Measurements from ENCODE around the gene GPR108. TPM values are rescaled to one million over a fixed set of nuclear protein-coding genes. Genes with fewer than 3 reads are reported as not detected.

Gene GPR108
- total RNA-seq, 1 donor from 2014 or later, result 36.8 TPM

GRCh38 chr19:6737873-6738786, 750 bp upstream of the GPR108 start:
- DNase-seq (ENCODE audit: low spot score), result peak; percentile 90

DNA sequence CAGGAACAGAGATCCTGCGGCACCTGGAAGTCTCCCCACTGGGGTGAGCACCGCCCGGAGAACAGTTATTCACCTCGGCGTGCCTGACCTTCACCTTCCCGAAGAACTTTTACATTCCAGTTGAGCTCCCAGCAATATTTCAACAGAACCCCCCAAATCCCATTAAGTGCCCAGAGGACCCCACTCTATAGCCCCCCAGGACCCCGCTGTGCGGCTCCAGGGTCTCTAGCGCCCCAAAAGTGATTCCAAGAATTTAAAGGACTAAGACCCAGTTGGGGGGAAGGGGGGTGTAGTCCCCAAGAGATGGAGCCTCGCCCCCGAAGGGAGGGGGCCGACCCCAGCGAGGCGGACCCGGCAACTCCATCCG, 480 bp downstream of the GPR108 start:
- no peak for DNase-seq (ENCODE audit: low spot score)

DNA sequence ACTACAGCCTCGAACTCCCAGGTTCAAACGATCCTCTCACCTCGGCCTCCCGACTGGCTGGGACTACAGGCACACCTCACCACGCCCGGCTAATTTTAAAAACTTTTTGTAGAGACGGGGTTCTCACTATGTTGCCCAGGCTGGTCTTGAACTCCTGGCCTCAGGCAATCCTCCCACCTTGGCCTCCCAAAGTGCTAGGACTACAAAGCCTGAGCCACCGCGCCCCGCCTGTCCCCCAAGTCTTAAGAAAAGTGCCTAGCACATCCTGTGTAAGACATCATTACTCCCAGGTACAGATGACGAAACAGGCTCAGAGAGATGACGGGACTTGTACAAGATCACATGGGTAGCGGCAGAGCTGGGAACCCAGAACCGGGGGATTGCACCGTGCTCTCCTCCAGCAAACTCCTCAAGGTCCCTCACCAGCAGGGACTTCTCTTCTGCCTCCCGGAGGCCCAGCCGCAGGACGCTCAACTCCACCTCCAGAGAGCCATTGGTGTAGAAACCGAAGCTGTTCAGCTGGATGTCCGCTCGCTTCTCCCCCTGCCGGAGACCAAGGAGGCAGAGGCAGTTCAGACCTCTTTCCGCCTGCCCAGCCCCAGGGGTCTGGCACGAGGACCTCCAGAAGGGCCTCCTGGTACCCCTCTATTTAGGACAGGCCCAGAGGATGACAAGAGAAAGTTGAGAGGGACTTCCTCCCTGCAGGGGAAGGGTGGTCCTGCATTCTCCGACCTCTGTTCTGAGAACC, 1.0 kb downstream of the GPR108 start:
- peak; percentile 93 for DNase-seq (ENCODE audit: low spot score)

- no peak for DNase-seq (ENCODE audit: low spot score)
Observed at GRCh38 chr19:6735181-6735911, 2.0 kb downstream of the GPR108 start.

DNA sequence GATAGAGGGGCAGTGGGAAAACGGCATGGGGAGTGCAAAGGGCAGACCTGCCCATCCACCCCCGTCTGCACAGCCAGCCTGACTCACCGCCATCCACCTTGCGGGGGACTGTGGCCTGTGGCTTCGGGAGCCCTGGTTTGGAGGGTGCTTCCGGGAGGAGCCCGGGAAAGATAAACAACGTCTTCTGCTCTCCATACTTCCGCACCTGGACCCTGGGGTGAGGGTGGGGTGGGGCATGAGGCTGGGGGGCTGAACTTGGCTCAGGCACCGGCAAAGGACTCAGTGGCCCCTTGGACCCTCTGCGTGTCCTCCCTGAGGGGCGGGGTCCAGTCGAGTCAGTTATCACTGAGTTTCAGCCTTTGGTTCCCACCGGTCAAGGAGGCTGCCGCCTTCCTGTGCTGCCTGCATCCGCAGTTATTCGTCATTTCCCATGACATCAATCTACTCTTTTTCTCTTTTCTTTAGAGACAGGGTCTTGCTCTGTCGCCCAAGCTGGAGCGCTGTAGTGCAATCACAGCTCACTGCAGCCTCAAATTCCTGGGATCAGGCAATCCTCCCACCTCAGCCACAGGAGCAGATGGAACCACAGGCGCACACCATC, 3.2 kb downstream of the GPR108 start:
- DNase-seq (ENCODE audit: low spot score), result no peak

GRCh38 chr19:6733338-6734095, 3.9 kb downstream of the GPR108 start:
- no peak for DNase-seq (ENCODE audit: low spot score)

- no peak for DNase-seq (ENCODE audit: low spot score)
Observed at GRCh38 chr19:6732803-6733337, 4.5 kb downstream of the GPR108 start.

DNA sequence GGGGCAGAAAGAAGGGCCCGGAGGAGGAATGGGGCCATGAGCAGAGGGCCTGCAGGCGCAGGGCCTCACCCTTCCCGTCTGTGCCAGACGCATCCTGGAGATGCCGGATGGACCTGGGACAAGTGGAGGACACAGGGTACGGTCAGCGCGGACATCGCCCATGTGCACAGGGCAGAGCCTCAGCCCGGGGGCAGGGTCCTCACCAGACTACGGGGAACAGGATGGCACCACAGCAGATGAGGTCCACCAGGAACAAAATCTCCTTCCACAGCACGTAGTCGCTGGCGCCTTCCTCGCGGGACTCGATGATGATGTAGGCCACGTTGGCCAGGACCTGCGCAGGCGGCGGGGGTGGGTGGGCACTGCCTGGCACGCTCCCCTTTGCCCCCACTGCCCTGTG, 5.6 kb downstream of the GPR108 start:
- no peak for DNase-seq (ENCODE audit: low spot score)

DNA sequence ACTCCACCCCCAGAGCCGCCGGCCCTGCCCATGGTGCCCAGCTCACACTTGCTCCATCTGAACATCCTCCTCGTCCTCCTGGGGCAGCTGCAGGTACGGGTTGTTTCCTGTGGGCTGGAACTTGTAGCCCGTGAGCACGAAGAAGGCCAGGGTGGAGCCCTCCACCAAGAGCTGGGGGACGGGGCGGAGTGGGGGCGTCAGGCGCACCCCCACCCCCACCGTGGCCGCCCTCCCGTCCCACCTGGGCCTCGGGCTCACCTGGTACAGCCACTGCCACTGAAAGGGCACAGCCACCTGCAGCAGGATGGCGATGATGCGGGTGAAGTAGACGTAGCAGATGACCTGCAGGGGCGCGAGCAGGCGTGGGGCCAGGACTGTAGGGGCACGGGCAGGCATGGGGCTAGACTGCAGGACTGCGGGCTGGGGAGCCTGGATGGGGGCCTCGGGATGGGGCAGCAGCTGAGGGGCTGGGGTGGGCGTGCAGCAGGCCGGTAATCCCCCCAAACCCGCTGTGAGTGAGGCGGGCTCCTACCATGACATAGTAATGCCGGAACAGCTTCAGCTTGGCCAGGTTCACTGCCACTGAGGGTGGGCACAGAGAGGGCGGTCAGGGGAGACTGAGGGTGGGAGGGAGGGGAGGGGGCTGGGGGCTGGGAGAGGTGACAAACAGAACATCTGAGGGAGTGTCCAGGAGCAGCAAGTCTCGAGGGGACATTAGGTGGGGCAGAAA, 6.3 kb downstream of the GPR108 start:
- DNase-seq (ENCODE audit: low spot score), result no peak

DNA sequence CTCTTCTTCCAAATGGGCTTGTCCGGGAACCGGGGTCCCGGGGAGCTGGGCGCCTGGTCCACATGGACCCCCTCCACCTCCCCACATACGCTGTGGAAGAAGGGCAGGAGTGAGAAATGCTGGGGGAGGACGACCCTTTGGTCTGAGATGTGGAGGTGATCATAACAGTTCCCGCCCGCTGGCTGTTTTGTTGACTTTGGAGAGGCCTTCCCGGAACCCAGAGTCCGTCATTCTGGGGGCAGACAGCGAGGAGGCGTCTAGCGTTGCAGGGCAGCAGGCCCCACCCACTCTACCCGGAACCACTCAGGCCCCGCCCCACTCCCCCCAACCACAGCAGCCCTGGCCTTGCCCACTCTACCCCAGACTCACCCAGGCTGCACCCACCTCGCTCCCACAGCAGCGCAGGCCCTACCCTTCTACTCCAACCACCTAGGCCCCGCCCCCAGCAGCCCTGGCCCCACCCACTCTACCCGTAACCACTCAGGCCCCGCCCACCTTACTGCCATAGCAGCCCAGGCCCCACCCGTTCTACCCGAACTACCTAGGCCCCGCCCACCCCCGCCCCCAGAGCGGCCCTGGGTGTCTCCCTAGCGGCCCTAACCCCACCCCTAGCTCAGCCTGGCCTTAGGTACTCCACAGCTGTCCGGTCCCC, 7.1 kb downstream of the GPR108 start:
- DNase-seq (ENCODE audit: low spot score), result peak; percentile 32

DNA sequence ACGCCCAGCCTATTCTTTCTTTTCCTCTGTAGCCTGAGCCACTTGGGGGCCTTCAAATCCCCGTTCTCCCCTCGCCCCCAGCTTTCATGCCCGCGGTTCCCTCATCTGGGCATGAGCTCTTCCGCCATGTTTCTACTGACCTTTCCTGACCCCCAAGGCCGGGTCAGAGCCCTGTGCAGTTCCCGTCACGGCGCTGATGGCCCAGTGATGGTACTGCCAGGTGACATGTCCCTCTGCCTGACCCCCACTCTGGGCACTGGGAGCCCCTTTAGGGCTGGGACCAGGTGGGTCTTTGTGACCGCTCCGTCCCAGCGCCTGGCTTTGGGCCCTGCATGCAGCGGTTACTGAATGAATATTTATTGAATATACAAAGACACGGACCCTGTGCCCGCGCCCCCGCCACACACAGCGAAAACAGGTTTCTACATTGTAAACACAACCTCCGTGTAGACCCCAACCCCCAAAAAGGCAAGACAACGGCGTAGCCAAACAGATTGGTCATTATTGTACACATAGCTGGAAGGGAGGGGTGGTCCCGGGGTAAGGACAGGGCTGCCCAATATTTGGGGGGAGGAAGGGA, 7.7 kb downstream of the GPR108 start:
- no peak for DNase-seq (ENCODE audit: low spot score)

- DNase-seq (ENCODE audit: low spot score), result peak; percentile 49
Observed at GRCh38 chr19:6728346-6728745, 9.0 kb downstream of the GPR108 start.

- DNase-seq (ENCODE audit: low spot score), result no peak
Observed at GRCh38 chr19:6725513-6726231, 11.7 kb downstream of the GPR108 start.

DNA sequence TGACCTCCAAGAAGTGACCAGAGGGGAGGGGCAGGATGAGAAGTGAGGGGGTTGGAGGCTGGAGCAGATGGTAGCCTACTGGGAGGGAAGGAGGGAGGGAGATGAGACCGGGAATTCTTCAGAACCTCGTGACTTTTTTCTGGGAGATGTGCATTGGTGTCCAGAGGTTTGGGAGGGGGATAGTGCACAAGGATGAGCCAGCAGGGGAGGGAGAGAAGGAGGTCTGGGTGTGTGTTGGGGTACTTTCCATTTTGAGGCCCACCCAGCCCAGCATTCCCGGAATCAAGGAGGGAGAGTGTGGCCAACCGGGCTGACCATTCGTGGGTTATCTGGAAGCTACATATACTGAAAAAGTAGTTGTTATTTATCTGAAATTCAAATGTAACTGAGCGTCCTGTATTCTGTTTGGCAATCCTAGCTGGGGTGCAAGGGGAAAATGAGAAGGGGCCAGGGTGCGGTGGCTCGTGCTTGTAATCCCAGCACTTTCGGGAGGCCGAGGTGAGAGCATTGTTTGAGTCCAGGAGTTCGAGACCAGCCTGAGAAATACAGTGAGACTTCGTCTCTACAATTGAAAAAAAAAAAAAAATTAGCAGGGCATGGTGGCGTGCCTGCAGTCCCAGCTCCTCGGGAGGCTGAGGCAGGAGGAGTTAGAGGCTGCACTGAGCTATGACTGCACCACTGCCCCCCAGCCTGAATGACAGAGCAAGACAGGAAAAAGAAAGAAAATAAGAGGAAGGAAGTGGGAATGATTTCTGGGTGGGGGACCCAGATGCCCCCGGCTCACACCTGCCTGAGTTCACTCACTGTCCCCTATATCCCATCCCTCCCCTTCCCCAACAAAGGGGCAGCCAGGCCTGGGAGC, 12.5 kb downstream of the GPR108 start:
- no peak for DNase-seq (ENCODE audit: low spot score)

GRCh38 chr19:6723738-6724137, 13.6 kb downstream of the GPR108 start:
- peak; percentile 38 for DNase-seq (ENCODE audit: low spot score)

- peak; percentile 70 for DNase-seq (ENCODE audit: low spot score)
Observed at GRCh38 chr19:6723108-6723618, 14.2 kb downstream of the GPR108 start.

DNA sequence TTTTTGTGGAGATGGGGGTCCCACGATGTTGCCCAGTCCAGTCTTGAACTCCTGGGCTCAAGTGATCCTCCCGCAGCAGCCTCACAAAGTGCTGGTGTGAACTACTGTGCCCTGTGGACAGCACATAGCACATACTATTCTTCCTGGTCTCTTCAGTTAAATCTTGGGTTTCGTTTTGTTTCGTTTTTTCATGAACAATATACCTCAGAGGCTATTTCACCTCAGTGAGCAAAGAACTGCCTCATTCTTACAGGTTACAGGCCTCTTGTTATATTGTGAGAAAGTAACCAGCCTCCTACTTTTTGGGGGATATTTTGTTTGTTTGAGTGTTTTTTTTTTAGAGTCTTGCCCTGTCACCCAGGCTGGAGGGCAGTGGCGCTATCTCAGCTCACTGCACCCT, 15.6 kb downstream of the GPR108 start:
- no peak for DNase-seq (ENCODE audit: low spot score)

Measured in umbilical cord (tissue), 2 donors.